ENCODE data around the gene C7orf57.
"Not testable (repeated sequence)": the region's sequence is repeated elsewhere in the genome, so short reads cannot be mapped to it uniquely, and the experiment has no call there.

- TF ChIP-seq, protein P1, sequence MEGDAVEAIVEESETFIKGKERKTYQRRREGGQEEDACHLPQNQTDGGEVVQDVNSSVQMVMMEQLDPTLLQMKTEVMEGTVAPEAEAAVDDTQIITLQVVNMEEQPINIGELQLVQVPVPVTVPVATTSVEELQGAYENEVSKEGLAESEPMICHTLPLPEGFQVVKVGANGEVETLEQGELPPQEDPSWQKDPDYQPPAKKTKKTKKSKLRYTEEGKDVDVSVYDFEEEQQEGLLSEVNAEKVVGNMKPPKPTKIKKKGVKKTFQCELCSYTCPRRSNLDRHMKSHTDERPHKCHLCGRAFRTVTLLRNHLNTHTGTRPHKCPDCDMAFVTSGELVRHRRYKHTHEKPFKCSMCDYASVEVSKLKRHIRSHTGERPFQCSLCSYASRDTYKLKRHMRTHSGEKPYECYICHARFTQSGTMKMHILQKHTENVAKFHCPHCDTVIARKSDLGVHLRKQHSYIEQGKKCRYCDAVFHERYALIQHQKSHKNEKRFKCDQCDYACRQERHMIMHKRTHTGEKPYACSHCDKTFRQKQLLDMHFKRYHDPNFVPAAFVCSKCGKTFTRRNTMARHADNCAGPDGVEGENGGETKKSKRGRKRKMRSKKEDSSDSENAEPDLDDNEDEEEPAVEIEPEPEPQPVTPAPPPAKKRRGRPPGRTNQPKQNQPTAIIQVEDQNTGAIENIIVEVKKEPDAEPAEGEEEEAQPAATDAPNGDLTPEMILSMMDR (IDR thresholded peaks at IDR 0.05 in 2 of 3, conservative IDR thresholded peaks at IDR 0.05 in 1 of 3; ENCODE audit: borderline replicate concordance in 1 of 3, insufficient read depth in 1 of 3, low read depth in 2 of 3, low read length in 2 of 3), result not testable (repeated sequence)
- TF ChIP-seq TCF7L2 (IDR thresholded peaks at IDR 0.05; ENCODE audit: borderline replicate concordance, extremely low read depth, insufficient read depth, insufficient read length); RAD21 (IDR thresholded peaks at IDR 0.05; ENCODE audit: low read depth); POLR2A (IDR thresholded peaks at IDR 0.05; ENCODE audit: borderline replicate concordance, extremely low read depth, insufficient read depth, insufficient read length); POLR2AphosphoS5 (IDR thresholded peaks at IDR 0.05; ENCODE audit: low read depth, low read length); EZH2phosphoT487 (IDR thresholded peaks at IDR 0.05; ENCODE audit: borderline replicate concordance); SIN3A (IDR thresholded peaks at IDR 0.05; ENCODE audit: low read depth): not testable (repeated sequence)
- TF ChIP-seq, protein P2, sequence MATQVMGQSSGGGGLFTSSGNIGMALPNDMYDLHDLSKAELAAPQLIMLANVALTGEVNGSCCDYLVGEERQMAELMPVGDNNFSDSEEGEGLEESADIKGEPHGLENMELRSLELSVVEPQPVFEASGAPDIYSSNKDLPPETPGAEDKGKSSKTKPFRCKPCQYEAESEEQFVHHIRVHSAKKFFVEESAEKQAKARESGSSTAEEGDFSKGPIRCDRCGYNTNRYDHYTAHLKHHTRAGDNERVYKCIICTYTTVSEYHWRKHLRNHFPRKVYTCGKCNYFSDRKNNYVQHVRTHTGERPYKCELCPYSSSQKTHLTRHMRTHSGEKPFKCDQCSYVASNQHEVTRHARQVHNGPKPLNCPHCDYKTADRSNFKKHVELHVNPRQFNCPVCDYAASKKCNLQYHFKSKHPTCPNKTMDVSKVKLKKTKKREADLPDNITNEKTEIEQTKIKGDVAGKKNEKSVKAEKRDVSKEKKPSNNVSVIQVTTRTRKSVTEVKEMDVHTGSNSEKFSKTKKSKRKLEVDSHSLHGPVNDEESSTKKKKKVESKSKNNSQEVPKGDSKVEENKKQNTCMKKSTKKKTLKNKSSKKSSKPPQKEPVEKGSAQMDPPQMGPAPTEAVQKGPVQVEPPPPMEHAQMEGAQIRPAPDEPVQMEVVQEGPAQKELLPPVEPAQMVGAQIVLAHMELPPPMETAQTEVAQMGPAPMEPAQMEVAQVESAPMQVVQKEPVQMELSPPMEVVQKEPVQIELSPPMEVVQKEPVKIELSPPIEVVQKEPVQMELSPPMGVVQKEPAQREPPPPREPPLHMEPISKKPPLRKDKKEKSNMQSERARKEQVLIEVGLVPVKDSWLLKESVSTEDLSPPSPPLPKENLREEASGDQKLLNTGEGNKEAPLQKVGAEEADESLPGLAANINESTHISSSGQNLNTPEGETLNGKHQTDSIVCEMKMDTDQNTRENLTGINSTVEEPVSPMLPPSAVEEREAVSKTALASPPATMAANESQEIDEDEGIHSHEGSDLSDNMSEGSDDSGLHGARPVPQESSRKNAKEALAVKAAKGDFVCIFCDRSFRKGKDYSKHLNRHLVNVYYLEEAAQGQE (IDR thresholded peaks at IDR 0.05; ENCODE audit: low read depth), result not testable (repeated sequence)
Measured at GRCh38 chr7:48082378-48082777, 47.0 kb downstream of the C7orf57 start.

All from HCT116 (cell line).